ENCODE measurements around the gene KRTAP12-4.
"Not testable (repeated sequence)": the region's sequence is repeated elsewhere in the genome, so short reads cannot be mapped to it uniquely, and the experiment has no call there.

Gene KRTAP12-4

GRCh38 chr21:44687671-44688070, 33.2 kb upstream of the KRTAP12-4 start:
- no peak for TF ChIP-seq CTCF (IDR thresholded peaks at IDR 0.05; ENCODE audit: insufficient read depth, low read length)
- TF ChIP-seq SPI1 (IDR thresholded peaks at IDR 0.05; ENCODE audit: borderline replicate concordance, low read depth) = no peak
- no peak for TF ChIP-seq REST (IDR thresholded peaks at IDR 0.05; ENCODE audit: insufficient replicate concordance, low read depth)
- no peak for TF ChIP-seq GABPA (IDR thresholded peaks at IDR 0.05; ENCODE audit: low read depth)
- TF ChIP-seq POLR2AphosphoS5 (IDR thresholded peaks at IDR 0.05; ENCODE audit: low read depth) = no peak
- Histone ChIP-seq H3K4me3 (replicated peaks; ENCODE audit: insufficient read depth, low read length) (no peak overlapping the region), H3K27ac (replicated peaks) (no peak overlapping the region), H3K27me3 (ENCODE audit: insufficient read depth, poor library complexity, severe bottlenecking) (no peaks in the 10 kb centered on the region)
- DNase-seq (ENCODE audit: low read depth in 1 of 2, low spot score in 1 of 2) = no peak

GRCh38 chr21:44686843-44687561, 32.5 kb upstream of the KRTAP12-4 start:
- H3K27me3 ChIP-seq (ENCODE audit: insufficient read depth, poor library complexity, severe bottlenecking) = no peaks in the 10 kb centered on the region
- H3K4me3 ChIP-seq (replicated peaks; ENCODE audit: insufficient read depth, low read length) = no peak overlapping the region
- no peak for DNase-seq (ENCODE audit: low read depth in 1 of 2, low spot score in 1 of 2)
- H3K27ac ChIP-seq (replicated peaks) = no peak overlapping the region
- TF ChIP-seq REST (IDR thresholded peaks at IDR 0.05; ENCODE audit: insufficient replicate concordance, low read depth) = no peak
- TF ChIP-seq GABPA (IDR thresholded peaks at IDR 0.05; ENCODE audit: low read depth) = no peak
- TF ChIP-seq CTCF (IDR thresholded peaks at IDR 0.05; ENCODE audit: insufficient read depth, low read length) = no peak
- no peak for TF ChIP-seq POLR2AphosphoS5 (IDR thresholded peaks at IDR 0.05; ENCODE audit: low read depth)
- TF ChIP-seq SPI1 (IDR thresholded peaks at IDR 0.05; ENCODE audit: borderline replicate concordance, low read depth) = no peak

GRCh38 chr21:44686000-44686781, 31.7 kb upstream of the KRTAP12-4 start:
- DNase-seq (ENCODE audit: low read depth in 1 of 2, low spot score in 1 of 2) = no peak
- H3K27me3 ChIP-seq (ENCODE audit: insufficient read depth, poor library complexity, severe bottlenecking) = no peaks in the 10 kb centered on the region
- TF ChIP-seq POLR2AphosphoS5 (IDR thresholded peaks at IDR 0.05; ENCODE audit: low read depth) (no peak), GABPA (IDR thresholded peaks at IDR 0.05; ENCODE audit: low read depth) (no peak), CTCF (IDR thresholded peaks at IDR 0.05; ENCODE audit: insufficient read depth, low read length) (no peak), SPI1 (IDR thresholded peaks at IDR 0.05; ENCODE audit: borderline replicate concordance, low read depth) (no peak), REST (IDR thresholded peaks at IDR 0.05; ENCODE audit: insufficient replicate concordance, low read depth) (no peak)
- H3K27ac ChIP-seq (replicated peaks) = no peak overlapping the region
- no peak overlapping the region for H3K4me3 ChIP-seq (replicated peaks; ENCODE audit: insufficient read depth, low read length)

GRCh38 chr21:44685050-44685449, 30.6 kb upstream of the KRTAP12-4 start:
- H3K4me3 ChIP-seq (replicated peaks; ENCODE audit: insufficient read depth, low read length); H3K27me3 ChIP-seq (ENCODE audit: insufficient read depth, poor library complexity, severe bottlenecking); DNase-seq (ENCODE audit: low read depth in 1 of 2, low spot score in 1 of 2); H3K27ac ChIP-seq (replicated peaks): not testable (repeated sequence)

Data from HL-60 (cell line).